Right lobe of liver (tissue), 4 donors: Measurements from ENCODE around the gene SLC7A8.
"Not testable (repeated sequence)": the region's sequence is repeated elsewhere in the genome, so short reads cannot be mapped to it uniquely, and the experiment has no call there.

Experiments
- POLR2A ChIP-seq: fragments of 450-650 bp; IDR thresholded peaks from one replicate; pipeline ENCODE4 v1.6.1; 2017; ENCODE audit warnings: antibody characterized with exemption, mild to moderate bottlenecking
- TF ChIP-seq, protein P1 (sequence below), 4 donors: fragments of 200-600 bp in 3 of 4; fragments of 450-650 bp in 1 of 4; IDR thresholded peaks; one replicate each; pipeline versions ENCODE4 v1.5.1 to v1.8.0; 2016 to 2022; ENCODE audit warnings: antibody characterized with exemption in 4 of 4, mild to moderate bottlenecking in 2 of 4
- donor health status: DM: no; HTN: no; CAD: no.
- donor health status: DM: no; HTN: no; CAD: no.
- donor health status: DM: no; HTN: yes; CAD: no.

DNA sequence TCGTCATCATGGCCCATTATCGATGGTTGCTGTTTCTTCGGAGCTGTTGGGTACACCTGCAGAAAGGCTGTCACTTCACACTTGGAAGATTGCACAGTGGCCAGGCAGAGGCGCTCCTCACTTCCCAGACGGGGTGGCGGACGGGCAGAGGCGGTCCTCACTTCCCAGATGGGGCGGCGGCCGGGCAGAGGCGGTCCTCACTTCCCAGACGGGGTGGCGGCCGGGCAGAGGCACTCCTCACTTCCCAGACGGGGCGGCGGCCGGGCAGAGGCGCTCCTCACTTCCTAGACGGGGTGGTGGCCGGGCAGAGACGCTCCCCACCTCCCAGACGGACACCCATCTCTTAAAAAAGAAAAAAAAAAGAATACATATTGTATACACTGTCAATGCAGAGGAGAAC lies 75.3 kb downstream of the SLC7A8 start:
- TF ChIP-seq POLR2A, result not testable (repeated sequence)
- TF ChIP-seq, protein P1, sequence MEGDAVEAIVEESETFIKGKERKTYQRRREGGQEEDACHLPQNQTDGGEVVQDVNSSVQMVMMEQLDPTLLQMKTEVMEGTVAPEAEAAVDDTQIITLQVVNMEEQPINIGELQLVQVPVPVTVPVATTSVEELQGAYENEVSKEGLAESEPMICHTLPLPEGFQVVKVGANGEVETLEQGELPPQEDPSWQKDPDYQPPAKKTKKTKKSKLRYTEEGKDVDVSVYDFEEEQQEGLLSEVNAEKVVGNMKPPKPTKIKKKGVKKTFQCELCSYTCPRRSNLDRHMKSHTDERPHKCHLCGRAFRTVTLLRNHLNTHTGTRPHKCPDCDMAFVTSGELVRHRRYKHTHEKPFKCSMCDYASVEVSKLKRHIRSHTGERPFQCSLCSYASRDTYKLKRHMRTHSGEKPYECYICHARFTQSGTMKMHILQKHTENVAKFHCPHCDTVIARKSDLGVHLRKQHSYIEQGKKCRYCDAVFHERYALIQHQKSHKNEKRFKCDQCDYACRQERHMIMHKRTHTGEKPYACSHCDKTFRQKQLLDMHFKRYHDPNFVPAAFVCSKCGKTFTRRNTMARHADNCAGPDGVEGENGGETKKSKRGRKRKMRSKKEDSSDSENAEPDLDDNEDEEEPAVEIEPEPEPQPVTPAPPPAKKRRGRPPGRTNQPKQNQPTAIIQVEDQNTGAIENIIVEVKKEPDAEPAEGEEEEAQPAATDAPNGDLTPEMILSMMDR (IDR thresholded peaks at IDR 0.05), result not testable (repeated sequence)
